H1 (cell line): Measurements from ENCODE around the gene MAD2L2. TPM values are rescaled to one million over a fixed set of nuclear protein-coding genes. Genes with fewer than 3 reads are reported as not detected.

ENCODE experiments used
- CTCF ChIA-PET: fragments of 300-600 bp; sonication (Branson Sonifier 250); formaldehyde crosslinking; loops from one replicate; lab custom pipeline; 2021; ENCODE audit not compliant: partially characterized antibody; lab: Charles Lee
- POLR2A ChIA-PET: fragments of 300-600 bp; sonication (Branson Sonifier 250); formaldehyde crosslinking; loops from one replicate; lab custom pipeline; 2021; ENCODE audit warnings: inconsistent platforms; ENCODE audit not compliant: partially characterized antibody; lab: Charles Lee
- DNase-seq, 2 experiments: peaks; one replicate each; pipeline versions ENCODE4 v3.0.0 to v3.0.0-alpha.2; 2010 to 2022; ENCODE audit warnings: low spot score in 2 of 2, low read depth in 1 of 2, mixed read lengths in 1 of 2
- FAIRE-seq: peaks from 2 replicates; lab custom pipeline; 2011; peaks lifted over from hg19 to GRCh38; lab: Jason Lieb, UNC
- H2AFZ ChIP-seq: 2 replicates; pipeline ENCODE4 v1.8.1; 2012; ENCODE audit warnings: low read length, inconsistent platforms
- H2AK5ac ChIP-seq: 2 replicates; pipeline ENCODE4 v1.6.1; 2013; ENCODE audit warnings: low read depth, low read length
- H2BK120ac ChIP-seq: replicated peaks from 2 replicates; pipeline ENCODE3; 2013; ENCODE audit warnings: low read depth, low read length, inconsistent platforms
- H2BK12ac ChIP-seq: 2 replicates; pipeline ENCODE4 v1.6.1; 2013; ENCODE audit warnings: low read depth, low read length
- H2BK15ac ChIP-seq: 2 replicates; pipeline ENCODE4 v1.6.1; 2013; ENCODE audit warnings: low read length
- H2BK20ac ChIP-seq: 2 replicates; pipeline ENCODE4 v1.6.1; 2013; ENCODE audit warnings: low read length
- H2BK5ac ChIP-seq: 2 replicates; pipeline ENCODE4 v1.6.1; 2013; ENCODE audit warnings: low read depth, low read length
- H3K14ac ChIP-seq: 2 replicates; pipeline ENCODE4 v1.6.1; 2013; ENCODE audit warnings: inconsistent platforms; ENCODE audit not compliant: insufficient read length
- H3K18ac ChIP-seq: 2 replicates; pipeline ENCODE4 v1.6.1; 2013; ENCODE audit warnings: low read length; ENCODE audit errors: extremely low read depth
- H3K23ac ChIP-seq: 2 replicates; pipeline ENCODE4 v1.6.1; 2013; ENCODE audit warnings: inconsistent platforms; ENCODE audit not compliant: insufficient read length
- H3K23me2 ChIP-seq: 2 replicates; pipeline ENCODE4 v1.6.1; 2013; ENCODE audit warnings: low read depth, low read length
- H3K27ac ChIP-seq: 2 replicates; pipeline ENCODE4 v1.6.1; 2011; ENCODE audit warnings: low read depth, low read length, inconsistent platforms
- H3K27me3 ChIP-seq, 4 experiments: replicated peaks in 1 of 4; 1 replicate in 1 of 4; 2 replicates in 3 of 4; pipeline versions ENCODE4 v1.6.1 to v1.8.1; 2011 to 2013; ENCODE audit warnings: low read length in 3 of 4, mild to moderate bottlenecking in 3 of 4, inconsistent platforms in 2 of 4, mixed read lengths in 2 of 4, moderate library complexity in 1 of 4; ENCODE audit not compliant: control insufficient read depth in 3 of 4, insufficient read depth in 3 of 4; ENCODE audit errors: extremely low read depth in 1 of 4
- H3K36me3 ChIP-seq, 4 experiments: 2 replicates each; pipeline versions ENCODE4 v1.6.1 to v1.8.1; 2011 to 2013; ENCODE audit warnings: mild to moderate bottlenecking in 4 of 4, low read length in 3 of 4, moderate library complexity in 2 of 4, control low read depth in 1 of 4, inconsistent platforms in 1 of 4; ENCODE audit not compliant: insufficient read depth in 4 of 4, control insufficient read depth in 2 of 4
- H3K4ac ChIP-seq: replicated peaks from 2 replicates; pipeline ENCODE3; 2013; ENCODE audit warnings: low read length, low read depth, mixed read lengths, inconsistent platforms; ENCODE audit not compliant: insufficient read length
- H3K4me1 ChIP-seq, 4 experiments: replicated peaks in 1 of 4; 1 replicate in 1 of 4; 2 replicates in 3 of 4; pipeline versions ENCODE4 v1.6.1 to v1.8.1; 2011 to 2013; ENCODE audit warnings: low read length in 3 of 4, inconsistent platforms in 2 of 4, mixed read lengths in 1 of 4; ENCODE audit not compliant: insufficient read depth in 4 of 4, control insufficient read depth in 3 of 4
- H3K4me2 ChIP-seq, 2 experiments: 2 replicates each; pipeline versions ENCODE4 v1.6.1 to v1.8.1; 2011 to 2013; ENCODE audit warnings: low read depth in 2 of 2, low read length in 2 of 2, control low read depth in 1 of 2, inconsistent platforms in 1 of 2, mild to moderate bottlenecking in 1 of 2; ENCODE audit not compliant: insufficient read depth in 1 of 2
- H3K4me3 ChIP-seq, 4 experiments: fragments of 200-600, 300-600 bp in 1 of 4; sonication (generic), shearing (Covaris generic), sonication (Bioruptor Twin) in 1 of 4; 2 replicates each; pipeline versions ENCODE4 v1.5.1 to v1.8.1; 2011 to 2016; ENCODE audit warnings: low read length in 4 of 4, low read depth in 3 of 4, control low read depth in 2 of 4, inconsistent platforms in 2 of 4, mild to moderate bottlenecking in 2 of 4, mixed read lengths in 1 of 4, moderate library complexity in 1 of 4; ENCODE audit not compliant: insufficient read depth in 2 of 4; ENCODE audit errors: extremely low read depth in 1 of 4
- H3K56ac ChIP-seq: replicated peaks from 2 replicates; pipeline ENCODE3; 2013; ENCODE audit warnings: low read depth, mild to moderate bottlenecking, mixed read lengths, low read length, inconsistent platforms; ENCODE audit not compliant: insufficient read length
- H3K79me1 ChIP-seq: 2 replicates; pipeline ENCODE4 v1.6.1; 2013; ENCODE audit warnings: low read depth, low read length, control low read depth
- H3K79me2 ChIP-seq, 2 experiments: 2 replicates each; pipeline versions ENCODE4 v1.6.1 to v1.8.1; 2012 to 2013; ENCODE audit warnings: low read length in 2 of 2, mild to moderate bottlenecking in 2 of 2, inconsistent platforms in 1 of 2; ENCODE audit not compliant: insufficient read depth in 2 of 2, control insufficient read depth in 1 of 2
- H3K9ac ChIP-seq, 4 experiments: replicated peaks in 1 of 4; 1 replicate in 1 of 4; 2 replicates in 3 of 4; pipeline versions ENCODE4 v1.6.1 to v1.8.1; 2011 to 2013; ENCODE audit warnings: low read depth in 3 of 4, low read length in 3 of 4, control low read depth in 2 of 4, mild to moderate bottlenecking in 2 of 4, moderate library complexity in 2 of 4, inconsistent platforms in 1 of 4; ENCODE audit errors: extremely low read depth in 1 of 4
- H3K9me3 ChIP-seq, 2 experiments: 2 replicates each; pipeline versions ENCODE4 v1.6.1 to v1.8.1; 2012 to 2013; ENCODE audit warnings: mild to moderate bottlenecking in 2 of 2, moderate library complexity in 2 of 2, control low read depth in 1 of 2, inconsistent platforms in 1 of 2, low read depth in 1 of 2, low read length in 1 of 2, mixed read lengths in 1 of 2; ENCODE audit not compliant: insufficient read depth in 2 of 2
- H4K20me1 ChIP-seq, 2 experiments: replicated peaks in 1 of 2; 2 replicates each; pipeline versions ENCODE3 to v1.8.1; 2011 to 2013; ENCODE audit warnings: inconsistent platforms in 2 of 2, low read length in 2 of 2, mild to moderate bottlenecking in 1 of 2; ENCODE audit not compliant: insufficient read depth in 2 of 2, control insufficient read depth in 1 of 2
- H4K5ac ChIP-seq: 2 replicates; pipeline ENCODE4 v1.6.1; 2013; ENCODE audit warnings: low read length, low read depth, mixed read lengths, inconsistent platforms; ENCODE audit not compliant: insufficient read length
- H4K8ac ChIP-seq: 2 replicates; pipeline ENCODE4 v1.8.0; 2013; ENCODE audit warnings: mild to moderate bottlenecking, moderate library complexity, low read length, inconsistent platforms; ENCODE audit not compliant: insufficient read depth; ENCODE audit errors: extremely low read depth
- H4K91ac ChIP-seq: replicated peaks from 2 replicates; pipeline ENCODE3; 2013; ENCODE audit warnings: low read length, mixed read lengths, inconsistent platforms; ENCODE audit not compliant: insufficient read length
- KDM1A ChIP-seq: fragments of 200-600, 300-600 bp; sonication (generic); IDR thresholded peaks from 2 replicates; pipeline ENCODE4 v1.7.1; 2016; ENCODE audit warnings: mild to moderate bottlenecking, low read length, borderline replicate concordance
- NANOG ChIP-seq: IDR thresholded peaks from 2 replicates; pipeline ENCODE4 v1.6.1; 2011; ENCODE audit warnings: low read length, low read depth, mild to moderate bottlenecking, inconsistent platforms; ENCODE audit not compliant: insufficient read depth, poor library complexity, severe bottlenecking
- SIRT6 ChIP-seq: IDR thresholded peaks from one replicate; pipeline ENCODE4 v1.7.1; 2012; ENCODE audit warnings: low read length, inconsistent platforms
- SRF ChIP-seq: IDR thresholded peaks from 2 replicates; pipeline ENCODE4 v1.6.1; 2011; ENCODE audit warnings: mild to moderate bottlenecking, low read depth, low read length, moderate library complexity
- SUZ12 ChIP-seq: fragments of 200-600 bp; sonication (generic); IDR thresholded peaks from 2 replicates; pipeline ENCODE4 v1.6.1; 2012; ENCODE audit warnings: mild to moderate bottlenecking, inconsistent platforms, low read length, moderate library complexity, mixed read lengths
- WGBS, 2 experiments: shearing (Covaris generic) in 1 of 2; methylation state at CpG; one replicate each; pipeline versions ENCODE4 v1.1.6 to v1.1.7; 2013 to 2015; ENCODE audit warnings: low lambda C conversion rate in 2 of 2, mixed read lengths in 2 of 2, inconsistent platforms in 1 of 2, low coverage in 1 of 2, missing lambda C conversion rate in 1 of 2; ENCODE audit not compliant: insufficient replicate concordance in 2 of 2, insufficient coverage in 1 of 2, insufficient read length in 1 of 2; ENCODE audit errors: extremely low coverage in 1 of 2, missing lambda C conversion rate in 1 of 2; 5-methylcytosine and 5-hydroxymethylcytosine counted together
- polyA plus RNA-seq, 7 experiments: library from polyadenylated mRNA; depleted of rRNA in 3 of 7; stranded (reverse) in 5 of 7; unstranded in 2 of 7; fragments of >200 nt in 5 of 7; fragments of 200-250 nt in 2 of 7; gene quantifications; 1 replicate in 5 of 7; 2 replicates in 1 of 7; 4 replicates in 1 of 7; pipeline versions ENCODE4 v1.2.1 to v1.2.3, GENCODE V29; 2011 to 2013; ENCODE audit warnings: missing spikeins in 2 of 7, mixed read lengths in 2 of 7
- total RNA-seq: library from RNA; stranded (reverse); fragmentation: NEBNext Ultra II Directional; extraction: Animal tissue kit (Norgen Biotek cat#: 25700); gene quantifications from 2 replicates; pipeline ENCODE4 v1.2.1, GENCODE V29; 2021

MAD2L2 gene
- total and polyA plus RNA-seq, 2 of the 8 experiments (the other 6 are each of a cell fraction or from before 2014, with no cell fraction given): 310 to 469 TPM

- Histone ChIP-seq H3K27ac (no peak overlapping the region), H3K27me3 (peaks cover 0 to 4% (median 2%) of the 10 kb centered on the region in 4 experiments; a peak in 2 of 7 replicates)
- TF ChIP-seq SUZ12 (no peak), NANOG (no peak), SRF (no peak), KDM1A (no peak), SIRT6 (no peak)
Observed at GRCh38 chr1:11651017-11651416, 29.9 kb downstream of the MAD2L2 start.

More at GRCh38 chr1:11651017-11651416, 29.9 kb downstream of the MAD2L2 start:
- Histone ChIP-seq H3K4ac (no peak overlapping the region), H2BK12ac (0 out of 2 replicates have a peak overlapping the region, but pooled peaks have one; percentile 35), H3K4me2 (peak overlapping the region; percentile 2 to 64; a peak in 3 of 4 replicates), H3K56ac (no peak overlapping the region), H4K5ac (no peak overlapping the region), H3K23ac (no peak overlapping the region), H2BK20ac (no peak overlapping the region), H2BK15ac (peak overlapping the region; percentile 53; the same call in 1 of the 2 replicates), H2AK5ac (no peak overlapping the region), H2AFZ (no peak overlapping the region), H3K36me3 (no peaks in the 10 kb centered on the region; a peak in 1 of 8 replicates), H2BK120ac (no peak overlapping the region), H4K8ac (no peak overlapping the region), H4K20me1 (peaks cover 3 to 15% of the 10 kb centered on the region in 2 experiments), H3K23me2 (peaks cover 10% of the 10 kb centered on the region; the same call in 1 of the 2 replicates), H3K79me1 (peaks cover 3% of the 10 kb centered on the region), H3K79me2 (peaks cover 0 to 7% of the 10 kb centered on the region in 2 experiments; a peak in 1 of 4 replicates), H3K18ac (peak overlapping the region; percentile 85; the same call in 1 of the 2 replicates), H3K4me1 (peaks cover 6 to 41% (median 36%) of the 10 kb centered on the region in 4 experiments), H2BK5ac (no peak overlapping the region), H3K4me3 (peak overlapping the region in 1 of 4 experiments; percentile 43; a peak in 2 of 8 replicates), H3K9me3 (no peaks in the 10 kb centered on the region), H3K14ac (no peak overlapping the region), H4K91ac (peak overlapping the region; percentile 72), H3K9ac (no peak overlapping the region)
- CTCF ChIA-PET: interaction anchor here (0.6 to 4.4 kb wide), 15 partner anchors 9 to 787 kb away, joined by 3 to 25 read pairs (median 5); partner anchors contain the start of genes FBXO6 and MAD2L2
- POLR2A ChIA-PET: interaction anchor here (0.8 to 3.1 kb wide), 9 partner anchors 9 to 79 kb away, joined by 3 to 14 read pairs (median 3); partner anchors contain the start of gene FBXO6
- no peak for DNase-seq
- no peak for FAIRE-seq
- 87% methylated on average over 4 of the region's 4 CpGs; no CpG with 5 or more reads in 1 of the 2 experiments for WGBS, 2 experiments
